Erythroblast (primary cell): ENCODE measurements around the gene HOXC6.

Source experiments
- GATA1 ChIP-seq: IDR thresholded peaks from 2 replicates; pipeline ENCODE4 v1.6.1; 2011; ENCODE audit warnings: low read depth, mild to moderate bottlenecking, control low read depth, low read length, moderate library complexity
- POLR2A ChIP-seq: IDR thresholded peaks from 2 replicates; pipeline ENCODE4 v1.6.1; 2011; ENCODE audit warnings: mild to moderate bottlenecking, low read length

DNA sequence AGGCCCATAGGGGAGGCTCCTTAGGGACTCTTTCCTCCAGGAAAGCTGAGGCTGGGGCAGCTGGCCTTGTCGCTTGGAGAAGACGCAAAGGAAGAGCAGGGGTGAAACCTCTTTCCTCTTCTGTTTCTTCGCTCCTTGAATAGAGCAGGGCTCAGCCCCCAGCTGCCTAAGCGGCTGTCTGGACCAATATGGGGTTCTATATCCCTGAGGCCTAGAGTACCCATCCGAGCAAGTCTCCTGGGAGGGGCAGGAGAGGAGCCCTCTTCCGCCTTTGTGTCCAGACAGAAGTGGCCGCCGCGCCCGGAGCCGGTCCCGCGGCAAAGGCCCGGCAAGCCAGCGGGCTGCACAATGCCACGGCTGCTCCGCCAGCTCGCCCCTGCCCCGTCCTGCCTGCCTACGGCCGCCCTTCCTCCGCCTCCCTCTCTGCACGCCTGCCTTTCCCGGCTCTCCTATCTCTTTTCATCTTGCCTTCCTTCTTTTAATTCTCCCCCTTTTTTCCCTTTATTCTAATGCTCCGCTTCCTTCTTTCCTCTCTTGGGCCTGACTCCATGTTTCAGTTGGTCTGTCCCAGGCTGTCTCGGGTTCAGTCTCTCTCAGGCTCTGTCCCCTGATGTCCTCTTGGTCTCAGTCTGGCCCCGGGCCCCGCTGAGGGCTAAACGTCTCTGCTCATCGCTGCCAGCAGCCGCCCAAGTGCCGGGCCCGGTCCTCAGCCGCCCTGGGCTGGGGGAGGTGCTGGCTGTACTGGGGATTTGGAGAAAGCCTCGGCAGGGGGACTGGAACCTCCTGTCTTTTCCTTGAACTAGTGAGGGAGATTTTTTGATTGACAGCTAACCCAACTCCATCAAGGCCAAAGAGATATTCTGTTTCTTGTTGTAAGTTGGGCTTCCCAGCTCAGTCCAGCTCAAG lies 30.8 kb upstream of the HOXC6 start:
- TF ChIP-seq POLR2A (no peak), GATA1 (no peak)
